ENCODE measurements around the gene SPATA31C2. TPM values are rescaled to one million over a fixed set of nuclear protein-coding genes. Genes with fewer than 3 reads are reported as not detected.

The SPATA31C2 gene
- total and polyA plus RNA-seq, 2 donors (not counting 3 experiments of a cell fraction or from before 2014, with no cell fraction given): not detected

- ChIA-PET CTCF (no interaction called here), POLR2A (interaction anchor here (0.6 kb wide), 1 partner anchor 362 kb away, joined by 6 read pairs; no protein-coding TSS in a partner anchor)
- Histone ChIP-seq H3K4me1 (ENCODE audit: control insufficient read depth, extremely low read depth, insufficient read depth, low read length) (no peaks in the 10 kb centered on the region), H3K79me2 (ENCODE audit: control insufficient read depth, insufficient read depth, low read length) (no peaks in the 10 kb centered on the region), H2AFZ (ENCODE audit: low read depth, low read length) (no peak overlapping the region), H3K27ac (ENCODE audit: insufficient read depth, low read depth, low read length) (no peak overlapping the region), H3K4me2 (ENCODE audit: insufficient read depth, low read length) (no peak overlapping the region), H3K36me3 (ENCODE audit: control insufficient read depth in 2 of 2, extremely low read depth in 1 of 2, insufficient read depth in 2 of 2, low read length in 2 of 2) (no peaks in the 10 kb centered on the region), H3K9ac (replicated peaks; ENCODE audit: extremely low read depth, insufficient read depth, low read length) (no peak overlapping the region), H3K9me3 (replicated peaks; ENCODE audit: control insufficient read depth, insufficient read depth, low read length) (no peaks in the 10 kb centered on the region), H3K27me3 (ENCODE audit: control insufficient read depth in 2 of 2, insufficient read depth in 2 of 2, low read length in 2 of 2) (no peaks in the 10 kb centered on the region), H3K9me1 (replicated peaks; ENCODE audit: control insufficient read depth, extremely low read depth, insufficient read depth, low read length) (no peaks in the 10 kb centered on the region), H3K4me3 (replicated peaks in 1 of 3; ENCODE audit: insufficient read depth in 1 of 3, low read depth in 1 of 3, low read length in 3 of 3) (no peak overlapping the region), H4K20me1 (replicated peaks; ENCODE audit: control insufficient read depth, extremely low read depth, insufficient read depth, low read length) (no peaks in the 10 kb centered on the region)
- dilution Hi-C loops (cut with MboI; ENCODE audit: extremely low pct_ligation_motif_present, low sequenced_read_pairs) (no loop called here), intact Hi-C loops (cut with micrococcal nuclease) (no loop called here)
- BruUV-seq (replicated peaks): no TSS peak
- DNase-seq (ENCODE audit: low read depth, low spot score) (no peak), FAIRE-seq (no peak)
- TF ChIP-seq CTCF (IDR thresholded peaks at IDR 0.05; ENCODE audit: extremely low read depth in 1 of 2, insufficient read depth in 1 of 2, low read depth in 1 of 2, low read length in 2 of 2): no peak
- no peak for TF ChIP-seq MAX (IDR thresholded peaks at IDR 0.05; ENCODE audit: insufficient read depth, insufficient read length)
- no peak for TF ChIP-seq JUN (IDR thresholded peaks at IDR 0.05; ENCODE audit: borderline replicate concordance, insufficient read depth, insufficient read length, low read depth)
- no peak for TF ChIP-seq MYC (IDR thresholded peaks at IDR 0.05; ENCODE audit: low read depth, low read length)
- TF ChIP-seq POLR2AphosphoS5 (IDR thresholded peaks at IDR 0.05; ENCODE audit: insufficient read depth, low read depth, low read length): no peak
These were observed 29.5 kb downstream of the SPATA31C2 start for GRCh38 chr9:88108779-88109178.

- Histone ChIP-seq H3K4me1 (ENCODE audit: control insufficient read depth, extremely low read depth, insufficient read depth, low read length) (no peaks in the 10 kb centered on the region), H2AFZ (ENCODE audit: low read depth, low read length) (no peak overlapping the region), H3K27ac (ENCODE audit: insufficient read depth, low read depth, low read length) (no peak overlapping the region), H3K79me2 (ENCODE audit: control insufficient read depth, insufficient read depth, low read length) (no peaks in the 10 kb centered on the region), H3K27me3 (ENCODE audit: control insufficient read depth in 2 of 2, insufficient read depth in 2 of 2, low read length in 2 of 2) (no peaks in the 10 kb centered on the region), H3K9me1 (replicated peaks; ENCODE audit: control insufficient read depth, extremely low read depth, insufficient read depth, low read length) (no peaks in the 10 kb centered on the region), H3K36me3 (ENCODE audit: control insufficient read depth in 2 of 2, extremely low read depth in 1 of 2, insufficient read depth in 2 of 2, low read length in 2 of 2) (no peaks in the 10 kb centered on the region), H3K4me3 (replicated peaks in 1 of 3; ENCODE audit: insufficient read depth in 1 of 3, low read depth in 1 of 3, low read length in 3 of 3) (no peak overlapping the region), H3K9ac (replicated peaks; ENCODE audit: extremely low read depth, insufficient read depth, low read length) (no peak overlapping the region), H3K4me2 (ENCODE audit: insufficient read depth, low read length) (no peak overlapping the region), H3K9me3 (replicated peaks; ENCODE audit: control insufficient read depth, insufficient read depth, low read length) (no peaks in the 10 kb centered on the region), H4K20me1 (replicated peaks; ENCODE audit: control insufficient read depth, extremely low read depth, insufficient read depth, low read length) (no peaks in the 10 kb centered on the region)
- ChIA-PET POLR2A (no interaction called here), CTCF (no interaction called here)
- no TSS peak for BruUV-seq (replicated peaks)
- intact Hi-C loops (cut with micrococcal nuclease): no loop called here
- no peak for FAIRE-seq
- no peak for TF ChIP-seq FOS (IDR thresholded peaks at IDR 0.05; ENCODE audit: borderline replicate concordance, insufficient read depth, low read length)
- TF ChIP-seq POLR2AphosphoS5 (IDR thresholded peaks at IDR 0.05; ENCODE audit: insufficient read depth, low read depth, low read length): no peak
- TF ChIP-seq CTCF (IDR thresholded peaks at IDR 0.05; ENCODE audit: extremely low read depth in 1 of 2, insufficient read depth in 1 of 2, low read depth in 1 of 2, low read length in 2 of 2): no peak
- TF ChIP-seq MYC (IDR thresholded peaks at IDR 0.05; ENCODE audit: low read depth, low read length): no peak
- TF ChIP-seq JUN (IDR thresholded peaks at IDR 0.05; ENCODE audit: borderline replicate concordance, insufficient read depth, insufficient read length, low read depth): no peak
- TF ChIP-seq MAX (IDR thresholded peaks at IDR 0.05; ENCODE audit: insufficient read depth, insufficient read length): no peak
- no peak for TF ChIP-seq POLR2A (IDR thresholded peaks at IDR 0.05; ENCODE audit: low read depth, low read length)
- no peak for TF ChIP-seq GATA2 (IDR thresholded peaks at IDR 0.05; ENCODE audit: insufficient read depth, insufficient read length, low read depth, low read length)
- TF ChIP-seq EZH2 (IDR thresholded peaks at IDR 0.05; ENCODE audit: borderline replicate concordance, low read depth, low read length, severe bottlenecking): no peak
- dilution Hi-C loops (cut with MboI; ENCODE audit: extremely low pct_ligation_motif_present, low sequenced_read_pairs): no loop called here
- DNase-seq (ENCODE audit: low read depth, low spot score): no peak
These were observed 31.8 kb downstream of the SPATA31C2 start for GRCh38 chr9:88106492-88106891.

Measured in endothelial cell of umbilical vein (primary cell).